ENCODE data around the gene TMEM132D.

GRCh38 chr12:129530517-129530916 lies 373.3 kb downstream of the TMEM132D start:
- TF ChIP-seq CTCF (IDR thresholded peaks at IDR 0.05; ENCODE audit: poor library complexity) (no peak), EZH2 (IDR thresholded peaks at IDR 0.05; ENCODE audit: borderline replicate concordance) (no peak)
